H1 (cell line): ENCODE results near the gene GPR155.

ENCODE experiments used
- EGR1 ChIP-seq: IDR thresholded peaks from 2 replicates; pipeline ENCODE4 v1.6.1; 2011; ENCODE audit warnings: low read depth, low read length, borderline replicate concordance
- EP300 ChIP-seq, 2 experiments: IDR thresholded peaks; 1 replicate in 1 of 2; 2 replicates in 1 of 2; pipeline ENCODE4 v1.6.1; 2011 to 2012; ENCODE audit warnings: low read depth in 2 of 2, low read length in 2 of 2, mild to moderate bottlenecking in 2 of 2, borderline replicate concordance in 1 of 2, inconsistent platforms in 1 of 2, moderate library complexity in 1 of 2
- EZH2 ChIP-seq: fragments of 200-600 bp; sonication (generic); IDR thresholded peaks from 2 replicates; pipeline ENCODE4 v1.7.1; 2012; ENCODE audit warnings: low read depth, mild to moderate bottlenecking, moderate library complexity, low read length, inconsistent platforms; ENCODE audit not compliant: severe bottlenecking
- GABPA ChIP-seq: IDR thresholded peaks from 2 replicates; pipeline ENCODE4 v1.6.1; 2011; ENCODE audit warnings: mild to moderate bottlenecking, low read length, moderate library complexity, borderline replicate concordance; ENCODE audit not compliant: insufficient read depth
- POLR2A ChIP-seq, 2 experiments: IDR thresholded peaks; 1 replicate in 1 of 2; 2 replicates in 1 of 2; pipeline ENCODE4 v1.6.1; 2011; ENCODE audit warnings: low read depth in 2 of 2, low read length in 2 of 2, mild to moderate bottlenecking in 2 of 2; ENCODE audit errors: control extremely low read depth in 1 of 2
- RFX5 ChIP-seq: IDR thresholded peaks from 2 replicates; pipeline ENCODE4 v1.6.1; 2011; ENCODE audit warnings: low read depth, low read length, improper control_type of control experiment, borderline replicate concordance
- ZNF274 ChIP-seq: IDR thresholded peaks from 2 replicates; pipeline ENCODE4 v1.7.0; 2012; ENCODE audit warnings: low read length, borderline replicate concordance; ENCODE audit errors: extremely low read depth
- TF ChIP-seq, protein P1 (sequence below), 3 experiments: IDR thresholded peaks; 1 replicate in 2 of 3; 2 replicates in 1 of 3; pipeline versions ENCODE4 v1.5.1 to v1.6.1; 2011; ENCODE audit warnings: low read length in 3 of 3, mild to moderate bottlenecking in 3 of 3, inconsistent platforms in 2 of 3, low read depth in 1 of 3, moderate library complexity in 1 of 3; ENCODE audit not compliant: insufficient read depth in 1 of 3; ENCODE audit errors: control extremely low read depth in 1 of 3
- TF ChIP-seq, protein P2 (sequence below): fragments of 300-600 bp; sonication (generic); IDR thresholded peaks from 2 replicates; pipeline ENCODE4 v1.7.1; 2012; ENCODE audit warnings: low read length, moderate library complexity, mild to moderate bottlenecking, inconsistent platforms; ENCODE audit not compliant: insufficient replicate concordance

DNA sequence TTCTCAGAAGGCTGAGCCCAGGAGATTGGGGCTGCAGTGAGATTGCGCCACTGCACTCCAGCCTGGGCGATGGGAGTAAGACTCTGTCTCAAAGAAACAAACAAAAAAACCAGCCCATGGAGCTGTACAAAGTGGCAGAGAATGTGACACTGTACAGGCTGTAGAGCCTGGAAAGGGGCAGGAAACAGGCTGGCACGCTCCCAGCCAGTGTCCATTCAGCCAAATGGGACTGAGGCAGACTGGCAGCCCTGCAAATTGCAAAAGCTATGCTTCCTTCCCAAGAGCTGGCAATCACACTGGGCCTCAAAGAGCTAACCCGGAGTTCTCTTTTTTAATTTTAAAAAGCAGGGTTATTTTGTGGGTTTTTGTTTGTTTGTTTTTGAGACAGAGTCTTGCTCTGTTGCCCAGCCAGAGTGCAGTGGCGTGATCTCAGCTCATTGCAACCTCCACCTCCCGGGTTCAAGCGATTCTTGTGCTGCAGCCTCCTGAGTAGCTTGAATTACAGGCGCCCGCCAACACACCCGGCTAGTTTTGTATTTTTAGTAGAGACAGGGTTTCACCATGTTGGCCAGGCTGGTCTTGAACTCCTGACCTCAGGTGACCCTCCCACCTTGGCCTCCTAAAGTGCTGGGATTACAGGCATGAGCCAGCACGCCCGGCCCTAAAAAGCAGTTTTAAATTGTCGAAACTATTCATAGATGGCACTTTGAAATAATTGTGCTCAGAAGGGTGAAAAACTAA lies 48.5 kb downstream of the GPR155 start:
- TF ChIP-seq RFX5 (no peak), EZH2 (no peak), POLR2A (IDR thresholded peaks at IDR 0.05; ENCODE audit: control extremely low read depth in 1 of 2, low read depth in 2 of 2, low read length in 2 of 2) (no peak), EP300 (IDR thresholded peaks at IDR 0.05; ENCODE audit: borderline replicate concordance in 1 of 2, low read depth in 2 of 2, low read length in 2 of 2) (no peak), ZNF274 (no peak), GABPA (no peak), EGR1 (no peak)
- TF ChIP-seq, protein P1, sequence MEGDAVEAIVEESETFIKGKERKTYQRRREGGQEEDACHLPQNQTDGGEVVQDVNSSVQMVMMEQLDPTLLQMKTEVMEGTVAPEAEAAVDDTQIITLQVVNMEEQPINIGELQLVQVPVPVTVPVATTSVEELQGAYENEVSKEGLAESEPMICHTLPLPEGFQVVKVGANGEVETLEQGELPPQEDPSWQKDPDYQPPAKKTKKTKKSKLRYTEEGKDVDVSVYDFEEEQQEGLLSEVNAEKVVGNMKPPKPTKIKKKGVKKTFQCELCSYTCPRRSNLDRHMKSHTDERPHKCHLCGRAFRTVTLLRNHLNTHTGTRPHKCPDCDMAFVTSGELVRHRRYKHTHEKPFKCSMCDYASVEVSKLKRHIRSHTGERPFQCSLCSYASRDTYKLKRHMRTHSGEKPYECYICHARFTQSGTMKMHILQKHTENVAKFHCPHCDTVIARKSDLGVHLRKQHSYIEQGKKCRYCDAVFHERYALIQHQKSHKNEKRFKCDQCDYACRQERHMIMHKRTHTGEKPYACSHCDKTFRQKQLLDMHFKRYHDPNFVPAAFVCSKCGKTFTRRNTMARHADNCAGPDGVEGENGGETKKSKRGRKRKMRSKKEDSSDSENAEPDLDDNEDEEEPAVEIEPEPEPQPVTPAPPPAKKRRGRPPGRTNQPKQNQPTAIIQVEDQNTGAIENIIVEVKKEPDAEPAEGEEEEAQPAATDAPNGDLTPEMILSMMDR (IDR thresholded peaks at IDR 0.05; ENCODE audit: control extremely low read depth in 1 of 3, insufficient read depth in 1 of 3, low read depth in 1 of 3, low read length in 3 of 3): no peak
- TF ChIP-seq, protein P2, sequence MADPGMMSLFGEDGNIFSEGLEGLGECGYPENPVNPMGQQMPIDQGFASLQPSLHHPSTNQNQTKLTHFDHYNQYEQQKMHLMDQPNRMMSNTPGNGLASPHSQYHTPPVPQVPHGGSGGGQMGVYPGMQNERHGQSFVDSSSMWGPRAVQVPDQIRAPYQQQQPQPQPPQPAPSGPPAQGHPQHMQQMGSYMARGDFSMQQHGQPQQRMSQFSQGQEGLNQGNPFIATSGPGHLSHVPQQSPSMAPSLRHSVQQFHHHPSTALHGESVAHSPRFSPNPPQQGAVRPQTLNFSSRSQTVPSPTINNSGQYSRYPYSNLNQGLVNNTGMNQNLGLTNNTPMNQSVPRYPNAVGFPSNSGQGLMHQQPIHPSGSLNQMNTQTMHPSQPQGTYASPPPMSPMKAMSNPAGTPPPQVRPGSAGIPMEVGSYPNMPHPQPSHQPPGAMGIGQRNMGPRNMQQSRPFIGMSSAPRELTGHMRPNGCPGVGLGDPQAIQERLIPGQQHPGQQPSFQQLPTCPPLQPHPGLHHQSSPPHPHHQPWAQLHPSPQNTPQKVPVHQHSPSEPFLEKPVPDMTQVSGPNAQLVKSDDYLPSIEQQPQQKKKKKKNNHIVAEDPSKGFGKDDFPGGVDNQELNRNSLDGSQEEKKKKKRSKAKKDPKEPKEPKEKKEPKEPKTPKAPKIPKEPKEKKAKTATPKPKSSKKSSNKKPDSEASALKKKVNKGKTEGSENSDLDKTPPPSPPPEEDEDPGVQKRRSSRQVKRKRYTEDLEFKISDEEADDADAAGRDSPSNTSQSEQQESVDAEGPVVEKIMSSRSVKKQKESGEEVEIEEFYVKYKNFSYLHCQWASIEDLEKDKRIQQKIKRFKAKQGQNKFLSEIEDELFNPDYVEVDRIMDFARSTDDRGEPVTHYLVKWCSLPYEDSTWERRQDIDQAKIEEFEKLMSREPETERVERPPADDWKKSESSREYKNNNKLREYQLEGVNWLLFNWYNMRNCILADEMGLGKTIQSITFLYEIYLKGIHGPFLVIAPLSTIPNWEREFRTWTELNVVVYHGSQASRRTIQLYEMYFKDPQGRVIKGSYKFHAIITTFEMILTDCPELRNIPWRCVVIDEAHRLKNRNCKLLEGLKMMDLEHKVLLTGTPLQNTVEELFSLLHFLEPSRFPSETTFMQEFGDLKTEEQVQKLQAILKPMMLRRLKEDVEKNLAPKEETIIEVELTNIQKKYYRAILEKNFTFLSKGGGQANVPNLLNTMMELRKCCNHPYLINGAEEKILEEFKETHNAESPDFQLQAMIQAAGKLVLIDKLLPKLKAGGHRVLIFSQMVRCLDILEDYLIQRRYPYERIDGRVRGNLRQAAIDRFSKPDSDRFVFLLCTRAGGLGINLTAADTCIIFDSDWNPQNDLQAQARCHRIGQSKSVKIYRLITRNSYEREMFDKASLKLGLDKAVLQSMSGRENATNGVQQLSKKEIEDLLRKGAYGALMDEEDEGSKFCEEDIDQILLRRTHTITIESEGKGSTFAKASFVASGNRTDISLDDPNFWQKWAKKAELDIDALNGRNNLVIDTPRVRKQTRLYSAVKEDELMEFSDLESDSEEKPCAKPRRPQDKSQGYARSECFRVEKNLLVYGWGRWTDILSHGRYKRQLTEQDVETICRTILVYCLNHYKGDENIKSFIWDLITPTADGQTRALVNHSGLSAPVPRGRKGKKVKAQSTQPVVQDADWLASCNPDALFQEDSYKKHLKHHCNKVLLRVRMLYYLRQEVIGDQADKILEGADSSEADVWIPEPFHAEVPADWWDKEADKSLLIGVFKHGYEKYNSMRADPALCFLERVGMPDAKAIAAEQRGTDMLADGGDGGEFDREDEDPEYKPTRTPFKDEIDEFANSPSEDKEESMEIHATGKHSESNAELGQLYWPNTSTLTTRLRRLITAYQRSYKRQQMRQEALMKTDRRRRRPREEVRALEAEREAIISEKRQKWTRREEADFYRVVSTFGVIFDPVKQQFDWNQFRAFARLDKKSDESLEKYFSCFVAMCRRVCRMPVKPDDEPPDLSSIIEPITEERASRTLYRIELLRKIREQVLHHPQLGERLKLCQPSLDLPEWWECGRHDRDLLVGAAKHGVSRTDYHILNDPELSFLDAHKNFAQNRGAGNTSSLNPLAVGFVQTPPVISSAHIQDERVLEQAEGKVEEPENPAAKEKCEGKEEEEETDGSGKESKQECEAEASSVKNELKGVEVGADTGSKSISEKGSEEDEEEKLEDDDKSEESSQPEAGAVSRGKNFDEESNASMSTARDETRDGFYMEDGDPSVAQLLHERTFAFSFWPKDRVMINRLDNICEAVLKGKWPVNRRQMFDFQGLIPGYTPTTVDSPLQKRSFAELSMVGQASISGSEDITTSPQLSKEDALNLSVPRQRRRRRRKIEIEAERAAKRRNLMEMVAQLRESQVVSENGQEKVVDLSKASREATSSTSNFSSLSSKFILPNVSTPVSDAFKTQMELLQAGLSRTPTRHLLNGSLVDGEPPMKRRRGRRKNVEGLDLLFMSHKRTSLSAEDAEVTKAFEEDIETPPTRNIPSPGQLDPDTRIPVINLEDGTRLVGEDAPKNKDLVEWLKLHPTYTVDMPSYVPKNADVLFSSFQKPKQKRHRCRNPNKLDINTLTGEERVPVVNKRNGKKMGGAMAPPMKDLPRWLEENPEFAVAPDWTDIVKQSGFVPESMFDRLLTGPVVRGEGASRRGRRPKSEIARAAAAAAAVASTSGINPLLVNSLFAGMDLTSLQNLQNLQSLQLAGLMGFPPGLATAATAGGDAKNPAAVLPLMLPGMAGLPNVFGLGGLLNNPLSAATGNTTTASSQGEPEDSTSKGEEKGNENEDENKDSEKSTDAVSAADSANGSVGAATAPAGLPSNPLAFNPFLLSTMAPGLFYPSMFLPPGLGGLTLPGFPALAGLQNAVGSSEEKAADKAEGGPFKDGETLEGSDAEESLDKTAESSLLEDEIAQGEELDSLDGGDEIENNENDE: no peak
